LNCAP (cell line): ENCODE measurements around the gene C16orf82.

Source experiments
- TF ChIP-seq, protein P1 (sequence below): fragments of 450-650 bp; IDR thresholded peaks from 2 replicates; pipeline ENCODE4 v1.5.1; 2017; ENCODE audit warnings: mild to moderate bottlenecking

Gene C16orf82

DNA sequence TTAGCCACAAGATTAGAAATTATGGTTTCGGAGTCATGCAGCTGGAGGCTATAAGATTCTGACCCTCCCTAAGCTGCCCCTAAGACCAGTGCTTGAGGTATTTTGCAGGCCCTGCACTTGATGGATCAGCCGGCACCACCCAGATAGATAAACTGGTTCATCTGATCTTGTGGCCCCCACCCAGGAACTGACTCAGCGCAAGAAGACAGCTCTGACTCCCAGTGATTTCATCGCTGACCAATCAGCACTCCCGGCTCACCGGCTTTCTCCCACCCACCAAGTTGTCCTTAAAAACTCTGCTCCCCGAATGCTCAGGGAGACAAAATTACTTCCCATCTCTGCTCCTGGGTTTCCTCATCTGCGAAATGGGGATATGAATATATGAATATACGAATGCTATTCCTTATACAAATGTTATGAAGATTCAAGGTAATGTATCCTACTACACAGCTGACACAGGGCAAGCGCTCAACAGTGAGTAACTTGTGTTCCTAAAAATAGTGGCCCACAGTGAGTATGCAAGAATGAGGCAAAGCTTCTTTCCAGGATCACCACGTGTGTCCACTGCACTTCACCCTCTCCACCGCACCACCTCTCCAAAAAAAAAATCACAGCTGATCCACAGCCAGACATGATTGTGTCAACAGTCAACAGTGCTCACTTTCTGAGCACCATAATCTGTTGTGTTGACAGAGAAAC, 33.3 kb upstream of the C16orf82 start:
- TF ChIP-seq, protein P1, sequence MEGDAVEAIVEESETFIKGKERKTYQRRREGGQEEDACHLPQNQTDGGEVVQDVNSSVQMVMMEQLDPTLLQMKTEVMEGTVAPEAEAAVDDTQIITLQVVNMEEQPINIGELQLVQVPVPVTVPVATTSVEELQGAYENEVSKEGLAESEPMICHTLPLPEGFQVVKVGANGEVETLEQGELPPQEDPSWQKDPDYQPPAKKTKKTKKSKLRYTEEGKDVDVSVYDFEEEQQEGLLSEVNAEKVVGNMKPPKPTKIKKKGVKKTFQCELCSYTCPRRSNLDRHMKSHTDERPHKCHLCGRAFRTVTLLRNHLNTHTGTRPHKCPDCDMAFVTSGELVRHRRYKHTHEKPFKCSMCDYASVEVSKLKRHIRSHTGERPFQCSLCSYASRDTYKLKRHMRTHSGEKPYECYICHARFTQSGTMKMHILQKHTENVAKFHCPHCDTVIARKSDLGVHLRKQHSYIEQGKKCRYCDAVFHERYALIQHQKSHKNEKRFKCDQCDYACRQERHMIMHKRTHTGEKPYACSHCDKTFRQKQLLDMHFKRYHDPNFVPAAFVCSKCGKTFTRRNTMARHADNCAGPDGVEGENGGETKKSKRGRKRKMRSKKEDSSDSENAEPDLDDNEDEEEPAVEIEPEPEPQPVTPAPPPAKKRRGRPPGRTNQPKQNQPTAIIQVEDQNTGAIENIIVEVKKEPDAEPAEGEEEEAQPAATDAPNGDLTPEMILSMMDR, result no peak

DNA sequence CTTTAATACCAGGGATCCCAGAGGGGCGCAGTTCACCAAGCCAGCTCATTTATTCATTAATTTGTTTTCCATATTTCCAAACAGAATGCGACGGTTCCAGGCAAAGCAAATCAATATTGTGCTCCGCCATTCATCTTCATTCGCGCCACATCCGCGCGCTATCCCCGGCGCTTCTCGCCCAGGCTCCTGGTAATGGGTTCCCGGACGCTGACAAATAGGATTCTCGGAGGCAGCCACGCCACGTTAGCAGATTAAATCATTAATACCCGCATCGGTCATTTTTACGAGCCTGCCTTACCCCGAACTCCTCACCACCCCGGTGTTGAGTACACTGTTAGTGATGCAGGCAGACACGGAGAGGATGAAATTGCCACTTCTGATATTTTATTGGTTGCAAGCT, 26.0 kb upstream of the C16orf82 start:
- TF ChIP-seq, protein P1, result no peak

DNA sequence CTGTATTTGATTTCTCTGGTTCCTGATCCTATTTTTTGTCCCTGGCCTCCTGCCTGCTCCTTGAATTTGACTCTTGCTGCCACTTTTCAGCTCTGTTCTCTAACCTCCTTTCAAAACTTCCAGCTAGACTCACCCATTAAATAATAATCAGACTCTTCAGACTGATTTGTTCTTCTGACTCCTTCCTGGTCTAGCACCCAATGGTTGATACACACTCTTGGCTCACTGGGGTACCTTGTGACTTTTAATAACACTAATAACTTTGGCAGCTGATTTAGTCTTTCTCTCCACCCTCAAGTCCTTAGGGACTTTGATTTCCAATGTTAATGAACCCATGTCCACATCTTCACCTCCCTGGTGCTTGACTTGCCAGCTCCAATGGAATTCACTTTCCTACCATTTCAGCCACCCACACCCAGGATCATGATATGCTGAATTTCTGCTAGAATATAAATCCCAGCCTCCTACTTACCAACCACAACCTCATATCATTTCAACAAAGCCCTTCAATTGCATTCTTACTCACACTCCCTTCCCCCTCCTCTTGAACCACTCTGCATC, 19.7 kb upstream of the C16orf82 start:
- TF ChIP-seq, protein P1, result no peak

DNA sequence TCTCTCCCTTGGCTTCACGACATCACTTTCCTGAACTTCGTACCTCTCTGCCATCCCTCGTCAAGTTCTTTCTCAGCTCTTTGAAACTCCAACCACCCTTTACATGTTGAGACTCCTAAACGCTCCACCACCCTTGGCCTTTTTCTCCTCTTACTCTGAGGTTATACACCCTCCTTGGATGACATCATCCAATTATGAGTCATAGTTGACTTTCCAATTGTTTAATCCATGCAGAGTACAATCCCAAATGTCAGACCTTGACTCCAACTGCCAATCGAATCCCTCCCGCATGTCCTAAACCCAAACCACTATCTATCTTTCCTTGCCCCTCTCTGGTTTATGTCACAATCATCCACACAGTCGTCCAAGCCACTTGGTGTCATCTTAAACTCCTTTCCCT, 18.4 kb upstream of the C16orf82 start:
- TF ChIP-seq, protein P1, result no peak

DNA sequence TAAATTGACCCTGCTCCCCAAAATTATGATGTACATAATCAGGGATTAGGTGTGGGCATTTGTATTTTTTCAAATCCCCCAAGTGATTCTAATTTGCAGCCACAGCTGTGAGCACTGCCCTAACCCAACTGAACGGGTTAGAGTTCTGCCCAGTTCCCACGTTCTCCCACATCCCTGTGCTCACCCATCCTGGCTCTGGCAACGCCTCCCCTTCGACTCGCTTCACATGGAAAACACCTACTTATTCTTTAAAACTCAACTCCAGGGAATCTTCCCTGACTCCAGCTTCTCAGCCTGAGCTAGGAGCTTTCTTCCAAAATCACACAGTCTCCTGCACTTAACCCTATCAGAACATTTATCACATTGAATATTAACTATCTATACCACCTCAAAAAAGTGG, 17.6 kb upstream of the C16orf82 start:
- TF ChIP-seq, protein P1, result no peak

DNA sequence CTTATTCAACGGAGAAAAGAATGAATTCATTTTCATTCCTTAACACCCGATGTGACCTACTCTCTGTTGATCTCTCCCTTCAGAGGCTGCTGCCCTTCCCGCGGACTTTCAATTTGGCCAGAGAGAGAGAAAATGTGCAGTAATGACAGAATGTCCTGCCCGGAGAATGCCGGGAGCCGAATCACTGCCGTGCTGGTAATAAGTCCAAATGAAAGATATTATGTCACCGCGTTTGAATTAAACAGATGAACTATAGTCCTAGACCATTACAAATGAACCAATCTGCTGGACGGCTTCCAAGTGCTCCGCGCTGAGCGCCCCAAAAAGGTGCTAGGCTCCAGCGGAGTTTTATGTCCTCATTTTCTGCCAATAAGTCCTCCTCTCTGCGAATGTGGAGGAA, 14.7 kb upstream of the C16orf82 start:
- TF ChIP-seq, protein P1, result no peak

DNA sequence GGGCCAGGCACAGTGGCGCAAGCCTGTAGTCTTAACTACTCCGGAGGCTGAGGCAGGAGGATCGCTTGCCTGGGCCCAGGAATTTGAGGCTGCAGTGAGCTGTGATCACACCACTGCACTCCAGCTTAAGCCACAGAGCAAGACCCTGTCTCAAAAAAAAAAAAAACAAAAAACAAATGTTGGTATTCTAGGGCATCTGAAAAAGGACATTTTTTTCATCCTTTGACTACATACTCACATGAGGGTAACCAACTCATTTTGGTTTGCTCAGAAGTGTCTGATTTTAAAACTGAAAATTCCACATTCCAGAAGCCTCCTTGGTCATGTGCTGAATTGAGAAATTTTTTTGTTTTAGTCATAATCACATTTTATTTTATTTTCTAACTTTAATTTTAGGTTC, 12.7 kb upstream of the C16orf82 start:
- TF ChIP-seq, protein P1, result no peak
